HepG2 (cell line): Measurements from ENCODE around the gene MTX1. TPM values are rescaled to one million over a fixed set of nuclear protein-coding genes. Genes with fewer than 3 reads are reported as not detected.
"Not testable (repeated sequence)": the region's sequence is repeated elsewhere in the genome, so short reads cannot be mapped to it uniquely, and the experiment has no call there.

ENCODE experiments used
- ATAC-seq: fragments of 200-7000 bp; cut with Tn5 transposase; 3 replicates; pipeline ENCODE4 v1.9.1; 2020; ENCODE audit warnings: mild to moderate bottlenecking, moderate library complexity
- BruUV-seq: library from RNA; stranded (reverse); fragments of 400-500 nt; replicated peaks from 2 replicates; lab custom pipeline; 2021; lab: Mats Ljungman, UMichigan
- CTCF ChIA-PET: fragments of 300-600 bp; formaldehyde crosslinking; extraction: SDS; loops from one replicate; lab custom pipeline; 2021; ENCODE audit warnings: low total read pairs, inconsistent platforms, low intra/inter-chr PET ratio; lab: Yijun Ruan, JAX
- POLR2A ChIA-PET: fragments of 350-600 bp; sonication (Branson Sonifier 250); formaldehyde crosslinking; loops from one replicate; lab custom pipeline; 2020; ENCODE audit warnings: antibody characterized with exemption, inconsistent platforms; lab: Yijun Ruan, JAX
- DNase-seq: peaks from one replicate; pipeline ENCODE4 v3.0.0-alpha.2; 2015; ENCODE audit warnings: low spot score
- FAIRE-seq: peaks from 3 replicates; lab custom pipeline; 2011; peaks lifted over from hg19 to GRCh38; lab: Jason Lieb, UNC
- H2AFZ ChIP-seq: one replicate; pipeline ENCODE4 v1.6.1; 2011; ENCODE audit warnings: low read length, inconsistent platforms
- H3K27ac ChIP-seq: fragments of 300-600 bp; 3 replicates; pipeline ENCODE4 v1.8.0; 2011; ENCODE audit warnings: mixed run types, mild to moderate bottlenecking, mixed read lengths, low read length, inconsistent platforms; ENCODE audit not compliant: insufficient read depth; ENCODE audit errors: extremely low read length
- H3K27me3 ChIP-seq, 2 experiments: fragments of 200-600 bp in 1 of 2; 2 replicates in 1 of 2; 3 replicates in 1 of 2; pipeline versions ENCODE4 v1.6.0 to v1.8.0; 2011; ENCODE audit warnings: low read length in 2 of 2, mild to moderate bottlenecking in 2 of 2, moderate library complexity in 2 of 2, inconsistent platforms in 1 of 2; ENCODE audit not compliant: insufficient read depth in 2 of 2, control insufficient read depth in 1 of 2
- H3K36me3 ChIP-seq, 2 experiments: fragments of 200-600 bp in 1 of 2; replicated peaks in 1 of 2; 2 replicates in 1 of 2; 3 replicates in 1 of 2; pipeline versions ENCODE4 v1.5.1 to v1.8.0; 2011; ENCODE audit warnings: low read length in 2 of 2, inconsistent platforms in 1 of 2; ENCODE audit not compliant: insufficient read depth in 2 of 2, control insufficient read depth in 1 of 2
- H3K4me1 ChIP-seq: 2 replicates; pipeline ENCODE4 v1.5.1; 2012; ENCODE audit warnings: low read length, inconsistent platforms; ENCODE audit not compliant: insufficient read depth
- H3K4me2 ChIP-seq: 2 replicates; pipeline ENCODE4 v1.6.0; 2011; ENCODE audit warnings: low read depth, low read length, inconsistent platforms
- H3K4me3 ChIP-seq, 3 experiments: fragments of 200-600 bp in 1 of 3; sonication (generic), shearing (Covaris generic) in 1 of 3; replicated peaks in 1 of 3; 2 replicates each; pipeline ENCODE4 v1.5.1; 2011 to 2016; ENCODE audit warnings: low read length in 3 of 3, inconsistent platforms in 2 of 3, low read depth in 2 of 3, mild to moderate bottlenecking in 2 of 3, control low read depth in 1 of 3, mixed read lengths in 1 of 3; ENCODE audit not compliant: insufficient read depth in 1 of 3
- H3K79me2 ChIP-seq: one replicate; pipeline ENCODE4 v1.6.1; 2011; ENCODE audit warnings: low read length, inconsistent platforms; ENCODE audit not compliant: insufficient read depth
- H3K9ac ChIP-seq: 2 replicates; pipeline ENCODE4 v1.6.0; 2011; ENCODE audit warnings: mild to moderate bottlenecking, low read depth, low read length, inconsistent platforms; ENCODE audit not compliant: insufficient read depth
- H3K9me3 ChIP-seq: 2 replicates; pipeline ENCODE4 v1.5.1; 2012; ENCODE audit warnings: mild to moderate bottlenecking, low read length
- H4K20me1 ChIP-seq: 2 replicates; pipeline ENCODE4 v1.6.0; 2011; ENCODE audit warnings: inconsistent platforms, mild to moderate bottlenecking, low read length, moderate library complexity; ENCODE audit not compliant: insufficient read depth
- CC2D1A ChIP-seq: sonication (generic); formaldehyde crosslinking; IDR thresholded peaks from 2 replicates; pipeline ENCODE4 v1.8.1; 2023; ENCODE audit warnings: mild to moderate bottlenecking, missing genetic modification reagents
- CHD4 ChIP-seq: fragments of 200-600 bp; sonication (generic); IDR thresholded peaks from 2 replicates; pipeline ENCODE4 v1.7.0; 2017; ENCODE audit warnings: mild to moderate bottlenecking, low read length, borderline replicate concordance
- ISL2 ChIP-seq: sonication (generic); formaldehyde crosslinking; IDR thresholded peaks from 2 replicates; pipeline ENCODE4 v1.5.0; 2020; ENCODE audit warnings: missing genetic modification reagents
- MAZ ChIP-seq, 2 experiments: sonication (generic) in 1 of 2; formaldehyde crosslinking in 1 of 2; IDR thresholded peaks; 2 replicates each; pipeline versions ENCODE4 v1.5.0 to v1.6.1; 2012 to 2020; ENCODE audit warnings: low read depth in 2 of 2, mild to moderate bottlenecking in 2 of 2, borderline replicate concordance in 1 of 2, improper control_type of control experiment in 1 of 2, low read length in 1 of 2, missing genetic modification reagents in 1 of 2, moderate library complexity in 1 of 2
- NR2F1 ChIP-seq, 2 experiments: fragments of 450-650 bp in 1 of 2; formaldehyde crosslinking in 1 of 2; IDR thresholded peaks; 2 replicates each; pipeline versions ENCODE4 v1.5.0 to v1.6.1; 2016 to 2020; ENCODE audit warnings: mild to moderate bottlenecking in 1 of 2, missing compliant biosample characterization in 1 of 2, missing genetic modification reagents in 1 of 2, moderate library complexity in 1 of 2
- ZBTB39 ChIP-seq: sonication (generic); formaldehyde crosslinking; IDR thresholded peaks from 2 replicates; pipeline ENCODE4 v1.5.0; 2020; ENCODE audit warnings: missing genetic modification reagents
- ZNF543 ChIP-seq: sonication (generic); formaldehyde crosslinking; IDR thresholded peaks from 2 replicates; pipeline ENCODE4 v1.4.0; 2020; ENCODE audit warnings: mild to moderate bottlenecking, missing genetic modification reagents
- ZNF75D ChIP-seq: sonication (generic); formaldehyde crosslinking; IDR thresholded peaks from 2 replicates; pipeline ENCODE4 v1.8.1; 2023; ENCODE audit warnings: missing genetic modification reagents, mild to moderate bottlenecking, borderline replicate concordance
- WGBS: methylation state at CpG from one replicate; pipeline ENCODE4 v1.1.6; 2017; ENCODE audit warnings: low lambda C conversion rate; 5-methylcytosine and 5-hydroxymethylcytosine counted together
- in situ Hi-C: cut with HindIII; loops from 2 replicates; pipeline ENCODE4 v1.10.0; 2017; ENCODE audit warnings: low pct_unique_long_range_greater_than_20kb; ENCODE audit not compliant: extremely low pct_ligation_motif_present
- intact Hi-C: fragments of 100-400 bp; cut with micrococcal nuclease; formaldehyde crosslinking; loops from one replicate; pipeline ENCODE4 v1.10.0; 2022; ENCODE audit not compliant: unreplicated experiment
- polyA plus RNA-seq, 8 experiments: library from polyadenylated mRNA; depleted of rRNA in 3 of 8; stranded (reverse) in 7 of 8; unstranded in 1 of 8; fragments of >200 nt; fragmentation: Illumina TruSeq in 4 of 8; extraction: Trizol in 4 of 8; gene quantifications; 2 replicates each; pipeline versions ENCODE4 v1.2.1 to v1.2.3, GENCODE V29; 2011 to 2016; ENCODE audit warnings: low read depth in 4 of 8, missing spikeins in 1 of 8, mixed read lengths in 1 of 8; ENCODE audit not compliant: insufficient read depth in 1 of 8
- total RNA-seq, 5 experiments: library from RNA; depleted of rRNA; stranded (reverse); fragments of >200 nt; fragmentation: Illumina TruSeq; extraction: Trizol; gene quantifications; 2 replicates each; pipeline ENCODE4 v1.2.3, GENCODE V29; 2016; ENCODE audit warnings: low read depth in 1 of 5
- TF ChIP-seq, protein P1 (sequence below): sonication (generic); formaldehyde crosslinking; IDR thresholded peaks from 2 replicates; pipeline ENCODE4 v1.5.0; 2020; ENCODE audit warnings: mild to moderate bottlenecking, missing genetic modification reagents
- TF ChIP-seq, protein P2 (sequence below): sonication (generic); formaldehyde crosslinking; conservative IDR thresholded peaks from 2 replicates; pipeline ENCODE4 v1.4.0; 2020; ENCODE audit warnings: missing genetic modification reagents

Gene MTX1
- total and polyA plus RNA-seq, 2 of the 13 experiments (the other 11 are each of a cell fraction or from before 2014, with no cell fraction given): 64.5 to 72.6 TPM

- TF ChIP-seq ZNF543: no peak
- no peak for TF ChIP-seq ZNF75D (CRISPR knock-in tag)
- no peak for TF ChIP-seq ZBTB39 (CRISPR knock-in tag)
- TF ChIP-seq MAZ (IDR thresholded peaks at IDR 0.05; ENCODE audit: borderline replicate concordance, low read depth, low read length): no peak
- TF ChIP-seq MAZ (CRISPR knock-in tag; IDR thresholded peaks at IDR 0.05; ENCODE audit: low read depth): no peak
- TF ChIP-seq CHD4: no peak
- TF ChIP-seq ISL2 (CRISPR knock-in tag): no peak
- no peak for TF ChIP-seq NR2F1 (CRISPR knock-in tag; IDR thresholded peaks at IDR 0.05)
- TF ChIP-seq, protein P1, sequence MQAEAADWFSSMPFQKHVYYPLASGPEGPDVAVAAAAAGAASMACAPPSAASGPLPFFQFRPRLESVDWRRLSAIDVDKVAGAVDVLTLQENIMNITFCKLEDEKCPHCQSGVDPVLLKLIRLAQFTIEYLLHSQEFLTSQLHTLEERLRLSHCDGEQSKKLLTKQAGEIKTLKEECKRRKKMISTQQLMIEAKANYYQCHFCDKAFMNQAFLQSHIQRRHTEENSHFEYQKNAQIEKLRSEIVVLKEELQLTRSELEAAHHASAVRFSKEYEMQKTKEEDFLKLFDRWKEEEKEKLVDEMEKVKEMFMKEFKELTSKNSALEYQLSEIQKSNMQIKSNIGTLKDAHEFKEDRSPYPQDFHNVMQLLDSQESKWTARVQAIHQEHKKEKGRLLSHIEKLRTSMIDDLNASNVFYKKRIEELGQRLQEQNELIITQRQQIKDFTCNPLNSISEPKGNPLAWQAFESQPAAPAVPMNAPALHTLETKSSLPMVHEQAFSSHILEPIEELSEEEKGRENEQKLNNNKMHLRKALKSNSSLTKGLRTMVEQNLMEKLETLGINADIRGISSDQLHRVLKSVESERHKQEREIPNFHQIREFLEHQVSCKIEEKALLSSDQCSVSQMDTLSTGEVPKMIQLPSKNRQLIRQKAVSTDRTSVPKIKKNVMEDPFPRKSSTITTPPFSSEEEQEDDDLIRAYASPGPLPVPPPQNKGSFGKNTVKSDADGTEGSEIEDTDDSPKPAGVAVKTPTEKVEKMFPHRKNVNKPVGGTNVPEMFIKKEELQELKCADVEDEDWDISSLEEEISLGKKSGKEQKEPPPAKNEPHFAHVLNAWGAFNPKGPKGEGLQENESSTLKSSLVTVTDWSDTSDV (CRISPR knock-in tag): no peak
- TF ChIP-seq CC2D1A: no peak
- TF ChIP-seq, protein P2, sequence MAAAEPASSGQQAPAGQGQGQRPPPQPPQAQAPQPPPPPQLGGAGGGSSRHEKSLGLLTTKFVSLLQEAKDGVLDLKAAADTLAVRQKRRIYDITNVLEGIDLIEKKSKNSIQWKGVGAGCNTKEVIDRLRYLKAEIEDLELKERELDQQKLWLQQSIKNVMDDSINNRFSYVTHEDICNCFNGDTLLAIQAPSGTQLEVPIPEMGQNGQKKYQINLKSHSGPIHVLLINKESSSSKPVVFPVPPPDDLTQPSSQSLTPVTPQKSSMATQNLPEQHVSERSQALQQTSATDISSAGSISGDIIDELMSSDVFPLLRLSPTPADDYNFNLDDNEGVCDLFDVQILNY: no peak
These were observed 48.4 kb upstream of the MTX1 start (continued) for GRCh38 chr1:155160128-155160527.

DNA sequence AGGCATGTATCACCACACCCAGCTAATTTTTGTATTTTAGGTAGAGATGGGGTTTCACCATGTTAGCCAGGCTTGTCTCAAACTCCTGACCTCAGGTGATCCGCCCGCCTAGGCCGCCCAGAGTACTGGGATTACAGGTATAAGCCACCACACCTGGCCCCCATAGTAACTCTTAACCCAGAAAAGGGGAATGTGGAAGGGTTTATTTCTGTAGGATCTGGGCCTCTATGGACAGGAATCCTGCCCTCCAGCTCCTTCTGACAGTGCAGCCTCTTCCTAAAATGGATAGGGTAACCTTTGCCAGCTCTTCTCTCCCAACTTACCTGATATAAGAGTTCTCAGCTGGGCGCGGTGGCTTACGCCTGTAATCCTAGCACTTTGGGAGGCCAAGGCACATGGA lies 45.9 kb upstream of the MTX1 start:
- WGBS: 77% methylated on average over 6 of the region's 6 CpGs
- in situ Hi-C loops: not testable (repeated sequence)

DNA sequence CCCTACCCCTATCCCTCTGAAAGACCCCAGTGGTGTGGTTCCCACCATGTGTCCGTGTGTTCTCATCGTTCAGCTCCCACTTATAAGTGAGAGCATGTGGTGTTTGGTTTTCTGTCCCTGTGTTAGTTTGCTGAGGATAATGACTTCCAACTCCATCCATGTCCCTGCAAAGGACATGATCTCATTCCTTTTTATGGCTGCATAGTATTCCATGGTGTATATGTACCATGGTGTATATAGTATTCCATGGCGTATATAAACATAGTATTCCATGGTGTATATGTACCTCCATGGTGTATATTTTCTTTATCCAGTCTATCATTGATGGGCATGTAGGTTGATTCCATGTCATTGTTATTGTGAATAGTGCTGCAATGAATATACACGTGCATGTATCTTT lies 44.7 kb upstream of the MTX1 start:
- CTCF ChIA-PET, intact Hi-C loops, H4K20me1 ChIP-seq, ATAC-seq, H2AFZ ChIP-seq, H3K9ac ChIP-seq, FAIRE-seq, POLR2A ChIA-PET, H3K79me2 ChIP-seq, H3K27me3 ChIP-seq, in situ Hi-C loops, H3K36me3 ChIP-seq, DNase-seq, H3K4me3 ChIP-seq, BruUV-seq, H3K27ac ChIP-seq, H3K9me3 ChIP-seq, H3K4me2 ChIP-seq: not testable (repeated sequence)
- WGBS: 88% methylated on average over 4 of the region's 4 CpGs
- H3K4me1 ChIP-seq: peaks cover 39% of the 10 kb centered on the region

More for the DNA sequence above, 45.9 kb upstream of the MTX1 start:
- H3K27me3 ChIP-seq, BruUV-seq, H3K27ac ChIP-seq, POLR2A ChIA-PET, FAIRE-seq, H2AFZ ChIP-seq, intact Hi-C loops, H3K4me2 ChIP-seq, H3K4me3 ChIP-seq, H3K9me3 ChIP-seq, ATAC-seq, H3K9ac ChIP-seq, H3K79me2 ChIP-seq, H3K36me3 ChIP-seq, CTCF ChIA-PET, DNase-seq, H4K20me1 ChIP-seq: not testable (repeated sequence)
- peaks cover 34% of the 10 kb centered on the region for H3K4me1 ChIP-seq
